Ovary (tissue), 9 donors: Measurements from ENCODE around the gene ARHGAP4. TPM values are rescaled to one million over a fixed set of nuclear protein-coding genes. Genes with fewer than 3 reads are reported as not detected.

ENCODE experiments used
- DNase-seq, 5 donors: peaks; one replicate each; pipeline ENCODE4 v3.0.0-alpha.2; 2019 to 2020
- H3K27ac ChIP-seq, 2 donors: fragments of 200-600 bp; one replicate each; pipeline versions ENCODE4 v1.5.1 to v1.8.0; 2019 to 2022
- H3K27me3 ChIP-seq: fragments of 200-600 bp; one replicate; pipeline ENCODE4 v1.8.0; 2022
- H3K36me3 ChIP-seq: fragments of 200-600 bp; sonication (generic); one replicate; pipeline ENCODE4 v1.5.1; 2019
- H3K4me1 ChIP-seq: one replicate; pipeline ENCODE4 v1.8.1; 2013; ENCODE audit warnings: mild to moderate bottlenecking, moderate library complexity; ENCODE audit not compliant: insufficient read depth
- H3K4me3 ChIP-seq: fragments of 200-600 bp; sonication (generic); one replicate; pipeline ENCODE4 v1.5.1; 2017
- H3K9me3 ChIP-seq, 2 donors: fragments of 200-600 bp in 1 of 2; sonication (generic) in 1 of 2; one replicate each; pipeline versions ENCODE4 v1.5.1 to v1.8.1; 2013 to 2019; ENCODE audit warnings: mild to moderate bottlenecking in 1 of 2, moderate library complexity in 1 of 2
- CTCF ChIP-seq, 3 donors: fragments of 450-650 bp in 2 of 3; fragments of 200-600 bp in 1 of 3; IDR thresholded peaks; one replicate each; pipeline versions ENCODE4 v1.5.1 to v1.8.0; 2016 to 2022; ENCODE audit warnings: antibody characterized with exemption in 3 of 3, mild to moderate bottlenecking in 1 of 3
- EP300 ChIP-seq: sonication (generic); formaldehyde crosslinking; IDR thresholded peaks from one replicate; pipeline ENCODE4 v1.6.1; 2017; ENCODE audit warnings: antibody characterized with exemption
- POLR2A ChIP-seq: fragments of 450-650 bp; IDR thresholded peaks from one replicate; pipeline ENCODE4 v1.6.1; 2017; ENCODE audit warnings: antibody characterized with exemption, mild to moderate bottlenecking, moderate library complexity
- WGBS, 3 donors: extraction: QIAGEN DNeasy Blood & Tissue Kit in 1 of 3; methylation state at CpG; one replicate each; pipeline versions ENCODE4 v1.1.5 to v1.1.7; 2013 to 2017; 5-methylcytosine and 5-hydroxymethylcytosine counted together
- intact Hi-C, 4 donors: fragments of 100-400 bp; cut with DNase I; formaldehyde crosslinking; loops; one replicate each; pipeline versions ENCODE4 v1.11.0 to v1.15.1; 2022 to 2023
- polyA plus RNA-seq, 2 donors: library from polyadenylated mRNA; stranded (reverse); fragments of 200-250 nt in 1 of 2; fragments of 350-450 nt in 1 of 2; fragmentation: Illumina TruSeq in 1 of 2; extraction: RNeasy Lipid Tissue Mini Kit (QIAGEN cat#74804) in 1 of 2; gene quantifications; one replicate each; pipeline ENCODE4 v1.2.3, GENCODE V29; 2013 to 2014
- total RNA-seq, 7 donors: library from RNA; depleted of rRNA in 2 of 7; stranded (reverse); fragments of >200 nt in 2 of 7; fragmentation: NEBNext Ultra II Directional in 3 of 7; extraction: Animal tissue kit (Norgen Biotek cat#: 25700) in 3 of 7; gene quantifications; one replicate each; pipeline versions ENCODE4 v1.1.0 to v1.2.4, GENCODE V29; 2016 to 2023
- donor health status: DM: no; HTN: no; CAD: no; lungs with moderate emphysema.
- donor health status: DM: no; HTN: no; CAD: no.
- donor health status: Bipolar disorder and iron deficiency.
- donor health status: DM: yes; HTN: yes; CAD: no.
- donor health status: DM: no; HTN: no; CAD: no.
- donor health status: DM: yes; HTN: yes; CAD: no.

Gene ARHGAP4
- total and polyA plus RNA-seq, 9 donors: 1.2 to 22.3 (median 11.4) TPM

- intact Hi-C loops: no loop called here
- Histone ChIP-seq H3K4me1 (peaks cover 12% of the 10 kb centered on the region), H3K27me3 (no peaks in the 10 kb centered on the region), H3K27ac (peak overlapping the region; percentile 100), H3K9me3 (no peaks in the 10 kb centered on the region), H3K4me3 (peak overlapping the region; percentile 83), H3K36me3 (no peaks in the 10 kb centered on the region)
- peak; percentile 89 to 94 (median 91) for DNase-seq
- 3 to 12% (median 7%) methylated on average over 32 to 34 of the region's 34 CpGs for WGBS, 3 donors
- TF ChIP-seq POLR2A (peak; percentile 11), CTCF (IDR thresholded peaks at IDR 0.05) (no peak)
Observed at GRCh38 chrX:153971124-153971449, 45.0 kb upstream of the ARHGAP4 start.

- Histone ChIP-seq H3K27ac (peak overlapping the region; percentile 100), H3K27me3 (no peaks in the 10 kb centered on the region), H3K9me3 (no peaks in the 10 kb centered on the region), H3K4me1 (peaks cover 14% of the 10 kb centered on the region), H3K36me3 (no peaks in the 10 kb centered on the region), H3K4me3 (peak overlapping the region; percentile 83)
- intact Hi-C loops: no loop called here
- TF ChIP-seq CTCF (IDR thresholded peaks at IDR 0.05): no peak
- TF ChIP-seq POLR2A: no peak
- WGBS, 3 donors: 3 to 9% (median 8%) methylated on average over 48 to 49 of the region's 49 CpGs
- DNase-seq: peak; percentile 62 to 74 (median 73)
Observed at GRCh38 chrX:153970357-153971123, 44.5 kb upstream of the ARHGAP4 start.

- H3K27me3 ChIP-seq: no peaks in the 10 kb centered on the region
- H3K36me3 ChIP-seq: no peaks in the 10 kb centered on the region
- H3K4me1 ChIP-seq: peaks cover 14% of the 10 kb centered on the region
- peak overlapping the region in 1 of 2 donors; percentile 67 for H3K27ac ChIP-seq
- H3K9me3 ChIP-seq: no peaks in the 10 kb centered on the region
- TF ChIP-seq CTCF (IDR thresholded peaks at IDR 0.05) (no peak), EP300 (no peak), POLR2A (no peak)
- peak overlapping the region; percentile 83 for H3K4me3 ChIP-seq
- intact Hi-C loops: no loop called here
- peak; percentile 58 to 74 (median 68) for DNase-seq
- 9 to 15% (median 12%) methylated on average over 26 of the region's 26 CpGs for WGBS, 3 donors
Observed at GRCh38 chrX:153969904-153970356, 43.9 kb upstream of the ARHGAP4 start.

GRCh38 chrX:153969125-153969903 is 43.2 kb upstream of the ARHGAP4 start:
- H3K36me3 ChIP-seq: no peaks in the 10 kb centered on the region
- peak overlapping the region in 1 of 2 donors; percentile 67 for H3K27ac ChIP-seq
- intact Hi-C loops: no loop called here
- 35 to 45% (median 38%) methylated on average over 25 of the region's 25 CpGs for WGBS, 3 donors
- peaks cover 13% of the 10 kb centered on the region for H3K4me1 ChIP-seq
- peak in 2 of 5 donors; percentile 52 to 60 for DNase-seq
- no peaks in the 10 kb centered on the region for H3K27me3 ChIP-seq
- TF ChIP-seq EP300: no peak
- no peak for TF ChIP-seq POLR2A
- TF ChIP-seq CTCF (IDR thresholded peaks at IDR 0.05): no peak
- H3K9me3 ChIP-seq: no peaks in the 10 kb centered on the region
- peak overlapping the region; percentile 83 for H3K4me3 ChIP-seq
